ENCODE results near the gene MSRB3.
"Not testable (repeated sequence)": the region's sequence is repeated elsewhere in the genome, so short reads cannot be mapped to it uniquely, and the experiment has no call there.

Gene MSRB3

DNA sequence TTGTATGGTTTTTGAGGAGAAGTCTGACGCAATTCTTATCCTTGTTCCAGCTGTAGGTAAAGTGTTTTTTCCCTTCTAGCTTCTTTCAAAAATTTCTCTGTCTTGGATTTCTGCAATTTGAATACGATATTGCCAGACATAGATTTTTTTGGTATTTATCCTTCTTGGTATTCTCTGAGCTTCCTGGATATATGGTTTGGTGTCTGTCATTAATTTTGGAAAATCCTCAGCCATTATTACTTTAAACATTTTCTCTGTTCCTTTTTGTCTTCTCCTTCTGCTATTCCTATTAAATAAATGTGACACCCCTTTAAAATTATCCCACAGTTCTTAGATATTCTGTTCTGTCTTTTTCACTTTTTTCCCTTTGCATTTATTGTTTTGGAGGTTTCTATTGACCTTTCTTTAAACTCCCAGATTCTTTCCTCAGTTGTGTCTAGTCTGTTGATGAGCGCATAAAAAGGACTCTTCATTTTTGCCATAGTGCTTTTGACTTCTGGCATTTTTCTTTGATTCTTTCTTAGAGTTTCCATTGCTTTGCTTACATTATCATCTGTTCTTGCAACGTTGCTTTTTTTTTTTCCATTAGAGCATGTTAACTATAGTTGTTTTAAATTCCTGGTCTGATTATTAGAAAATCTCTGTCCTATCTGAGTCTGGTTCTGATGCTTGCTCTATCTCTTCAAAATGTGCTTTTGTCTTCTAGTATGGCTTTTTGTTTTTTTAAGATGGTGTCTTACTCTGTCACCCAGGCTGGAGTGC lies 129.1 kb downstream of the MSRB3 start:
- no peak for DNase-seq

DNA sequence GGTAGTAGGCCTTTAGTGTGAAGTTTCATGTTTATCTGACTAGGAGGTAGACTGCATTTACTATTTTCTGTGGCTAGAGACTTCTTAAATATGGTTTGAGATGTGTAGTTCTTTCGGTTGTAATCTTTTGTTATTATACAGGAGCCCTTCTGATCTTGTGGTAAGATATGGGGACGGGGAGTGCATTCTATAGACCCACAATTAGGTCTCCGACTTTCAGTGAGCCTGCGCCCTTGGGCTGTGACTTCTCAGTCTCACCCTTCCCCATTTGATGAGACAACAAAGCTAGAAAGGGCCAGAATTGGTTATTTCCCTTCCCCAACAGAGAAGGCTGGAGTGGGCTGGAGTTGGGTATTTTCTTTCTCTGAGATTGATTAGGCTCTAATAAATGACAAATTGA lies 130.0 kb downstream of the MSRB3 start:
- DNase-seq: no peak

GRCh38 chr12:65409726-65410125 lies 131.2 kb downstream of the MSRB3 start:
- no peak for DNase-seq

GRCh38 chr12:65411171-65411570 lies 132.7 kb downstream of the MSRB3 start:
- no peak for DNase-seq

GRCh38 chr12:65414526-65414925 lies 136.0 kb downstream of the MSRB3 start:
- no peak for DNase-seq

DNA sequence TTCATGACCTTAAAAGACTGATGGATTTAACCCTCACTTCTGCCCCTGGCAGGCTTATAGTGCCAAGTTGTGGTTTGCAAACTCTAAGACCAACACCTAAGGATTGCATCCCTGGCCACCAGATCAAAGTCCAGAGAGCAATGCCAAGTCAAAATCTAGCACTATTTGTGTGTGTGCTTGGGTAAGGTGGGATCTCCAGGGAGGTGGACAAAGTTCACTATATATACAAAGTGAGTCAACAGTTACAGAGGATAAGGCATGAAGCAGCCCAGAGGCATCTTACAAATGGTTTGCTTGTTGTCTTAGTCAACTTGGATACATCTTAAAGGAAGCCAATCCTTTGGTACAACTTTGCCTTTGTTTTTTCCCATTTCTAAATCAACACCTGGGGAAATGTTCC lies 137.3 kb downstream of the MSRB3 start:
- no peak for DNase-seq

- no peak for DNase-seq
These were observed 141.0 kb downstream of the MSRB3 start for GRCh38 chr12:65419284-65420072.

GRCh38 chr12:65420941-65421340 lies 142.5 kb downstream of the MSRB3 start:
- DNase-seq: no peak

DNA sequence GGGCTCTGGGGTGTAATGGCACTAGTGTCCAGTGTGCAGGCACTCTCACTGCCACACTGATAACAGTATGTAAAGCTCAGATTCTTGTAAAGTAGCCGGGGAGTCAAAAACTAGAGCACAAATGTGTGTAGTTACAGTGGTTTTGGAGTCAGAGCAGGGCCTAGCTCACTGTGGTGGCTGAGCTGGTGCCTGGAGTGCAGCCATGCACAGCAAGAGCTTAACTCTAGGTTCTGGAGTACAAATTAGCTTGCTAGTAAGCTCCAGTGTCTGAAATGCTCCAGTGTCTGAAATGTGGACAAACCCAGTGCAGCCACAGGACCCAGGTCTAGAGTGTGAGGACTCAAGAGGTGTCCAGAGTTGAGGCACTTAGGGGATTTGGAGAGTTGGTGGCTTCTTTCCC lies 149.2 kb downstream of the MSRB3 start:
- DNase-seq: no peak

GRCh38 chr12:65430006-65430405 lies 151.5 kb downstream of the MSRB3 start:
- DNase-seq: no peak

DNA sequence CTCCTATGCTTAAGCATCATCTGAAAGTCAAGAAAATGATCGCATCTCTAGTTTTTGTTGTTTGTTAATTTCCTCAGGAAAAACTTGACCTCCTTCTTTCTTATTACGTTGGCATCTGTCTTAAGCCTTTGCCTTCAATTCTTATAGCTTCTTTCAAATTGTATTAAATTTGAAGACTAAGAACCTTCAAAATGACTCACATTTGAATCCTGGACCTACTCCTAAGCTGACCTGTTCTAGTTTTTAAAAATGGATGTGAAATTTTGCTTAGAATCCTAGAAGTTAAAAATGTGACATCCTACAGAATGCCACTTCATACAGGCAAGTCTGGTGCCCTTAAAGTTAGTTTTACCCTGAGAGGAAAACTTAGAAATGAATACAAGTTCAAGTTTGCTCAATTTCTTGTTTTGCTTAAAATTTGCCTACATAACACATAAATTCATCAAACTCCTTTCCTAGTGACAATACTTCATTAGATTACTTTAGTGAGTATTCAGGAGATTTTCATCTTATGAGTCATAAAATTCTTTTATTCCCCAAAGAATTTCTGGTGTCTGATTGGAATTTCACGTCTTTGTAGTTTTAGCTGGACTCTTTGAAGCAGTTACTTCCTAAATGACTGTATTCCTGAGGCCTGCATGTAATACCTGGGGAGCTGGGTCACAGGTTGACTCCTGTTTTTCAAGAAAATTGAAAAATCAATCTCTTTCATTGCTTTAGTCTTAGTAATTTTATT lies 152.3 kb downstream of the MSRB3 start:
- no peak for DNase-seq

GRCh38 chr12:65432114-65432513 lies 153.6 kb downstream of the MSRB3 start:
- no peak for DNase-seq

DNA sequence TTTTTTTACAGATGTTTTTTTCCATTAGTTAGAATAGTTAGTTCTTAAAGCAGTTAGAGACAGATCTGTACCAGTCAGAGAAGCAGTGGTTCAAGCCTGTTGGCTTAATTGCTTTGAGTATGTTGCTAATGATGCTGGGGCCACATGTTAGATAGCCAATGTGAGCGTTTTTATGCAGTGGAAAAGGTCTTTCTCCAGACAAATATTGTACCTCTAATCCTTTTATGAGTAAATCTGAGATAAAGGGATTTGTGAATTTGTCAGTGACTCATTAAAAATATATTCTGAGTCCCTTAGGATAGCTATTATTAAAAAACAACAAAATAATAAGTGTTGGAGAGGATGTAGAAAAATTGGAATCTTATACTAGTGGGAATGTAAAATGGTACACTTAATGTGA lies 154.2 kb downstream of the MSRB3 start:
- no peak for DNase-seq

DNA sequence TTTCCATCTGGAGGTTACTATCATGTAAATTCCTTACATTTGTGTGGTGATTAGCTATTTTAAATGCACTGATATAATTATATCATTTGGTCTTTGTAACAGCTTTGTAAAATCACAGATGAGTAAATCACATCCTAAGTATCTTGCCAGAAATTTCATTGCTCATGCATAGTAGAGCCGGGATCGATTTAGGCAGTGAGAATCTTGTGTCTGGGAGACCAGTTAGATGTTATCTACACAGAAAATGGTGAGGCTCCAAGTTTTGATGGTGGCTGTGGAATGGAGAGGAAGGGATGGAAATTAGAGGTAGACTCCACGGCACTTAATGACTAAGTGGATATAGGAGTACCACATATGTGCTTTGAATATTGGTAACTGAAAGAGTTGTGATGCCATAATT lies 156.3 kb downstream of the MSRB3 start:
- DNase-seq: no peak

GRCh38 chr12:65443038-65443437 lies 164.6 kb downstream of the MSRB3 start:
- DNase-seq: no peak

- DNase-seq: no peak
These were observed 166.5 kb downstream of the MSRB3 start for GRCh38 chr12:65444996-65445395.

DNA sequence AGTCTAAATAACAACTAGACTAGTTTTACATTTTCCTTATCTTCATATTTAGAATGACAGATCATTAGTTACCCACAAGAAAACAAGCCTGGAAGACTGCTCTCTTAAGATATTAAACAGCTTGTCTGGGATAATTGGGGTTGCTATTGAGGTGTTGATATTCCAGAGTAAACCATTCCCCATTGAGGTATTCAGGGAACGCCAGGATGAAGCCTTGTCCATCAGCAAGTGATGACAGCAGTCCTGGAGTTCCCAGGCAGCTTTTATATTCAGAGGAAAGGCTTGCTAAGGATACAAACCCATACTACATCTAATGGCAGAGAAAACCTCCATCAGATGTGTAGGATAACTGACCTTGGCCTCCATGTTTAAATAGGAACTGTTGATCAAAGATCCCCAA lies 168.4 kb downstream of the MSRB3 start:
- no peak for DNase-seq

GRCh38 chr12:65449400-65449799 lies 170.9 kb downstream of the MSRB3 start:
- no peak for DNase-seq

DNA sequence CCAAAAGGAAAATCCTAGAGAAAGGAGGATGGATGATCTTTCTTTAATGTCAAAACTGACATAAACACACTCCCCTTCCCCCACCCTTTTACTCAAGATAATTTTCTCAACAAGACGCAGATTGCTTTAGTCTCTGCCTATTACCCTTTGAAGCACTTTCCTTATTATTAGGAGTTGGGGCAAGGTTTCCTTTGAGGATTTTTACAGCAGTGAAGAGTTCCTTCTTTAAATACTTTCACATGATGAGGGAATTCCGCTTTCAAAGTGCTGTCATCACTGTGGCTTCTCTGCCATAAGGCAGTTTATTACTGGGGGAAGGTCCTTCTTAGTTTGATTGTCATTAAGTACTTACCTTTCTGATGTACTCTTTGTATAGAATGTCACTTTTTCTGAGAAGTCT lies 172.1 kb downstream of the MSRB3 start:
- no peak for DNase-seq

GRCh38 chr12:65454115-65454787 lies 175.8 kb downstream of the MSRB3 start:
- no peak for DNase-seq

DNA sequence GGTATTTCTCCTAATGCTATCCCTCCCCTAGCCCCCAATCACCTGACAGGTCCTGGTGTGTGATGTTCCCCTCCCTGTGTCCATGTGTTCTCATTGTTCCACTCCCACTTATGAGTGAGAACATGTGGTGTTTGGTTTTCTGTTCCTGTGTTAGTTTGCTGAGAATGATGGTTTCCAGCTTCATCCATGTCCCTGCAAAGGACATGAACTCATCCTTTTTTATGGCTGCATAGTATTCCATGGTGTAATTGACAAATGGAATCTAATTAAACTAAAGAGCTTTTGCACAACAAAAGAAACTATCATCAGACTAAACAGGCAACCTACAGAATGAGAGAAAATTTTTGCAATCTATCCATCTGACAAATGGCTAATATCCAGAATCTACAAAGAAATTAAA lies 178.9 kb downstream of the MSRB3 start:
- not testable (repeated sequence) for DNase-seq

DNA sequence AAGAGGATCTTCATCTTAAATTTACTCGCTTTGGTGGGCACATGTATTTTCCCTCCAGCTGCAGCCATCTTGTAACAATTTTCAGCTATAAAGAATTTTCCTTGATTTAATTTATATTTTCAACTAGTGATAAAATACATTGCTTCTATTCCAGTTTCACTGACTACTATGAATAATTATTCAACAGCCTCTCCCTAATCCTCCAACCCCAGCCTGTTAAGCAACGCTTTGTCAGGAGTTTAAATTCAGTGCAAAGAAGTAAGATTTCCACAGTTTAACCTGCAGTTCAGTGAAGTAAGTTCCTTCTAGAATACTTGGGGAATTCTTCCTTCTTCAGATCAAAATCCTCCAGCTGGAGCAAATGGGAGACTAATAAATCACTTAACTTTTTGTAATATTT lies 180.2 kb downstream of the MSRB3 start:
- no peak for DNase-seq

DNA sequence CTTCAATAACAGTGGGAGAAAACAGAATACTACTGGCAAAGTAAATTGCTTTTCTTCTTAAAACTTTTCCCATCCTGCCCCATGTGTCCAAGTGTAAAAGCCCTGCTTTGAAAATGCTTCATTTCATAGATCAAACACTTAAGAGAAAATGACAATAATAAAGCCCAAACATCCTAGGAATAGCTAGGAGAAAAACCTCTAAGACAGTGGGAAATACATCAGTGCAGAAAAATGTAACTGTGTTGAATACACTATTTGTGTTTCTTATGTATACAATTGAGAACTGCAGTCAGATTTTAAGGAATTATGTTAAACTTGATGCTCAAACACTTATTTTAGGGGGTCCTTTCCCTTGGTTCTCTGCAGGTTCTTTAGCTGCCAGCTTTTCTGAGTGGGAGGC lies 181.1 kb downstream of the MSRB3 start:
- no peak for DNase-seq
